LNCaP clone FGC (cell line): ENCODE results near the gene SPG11.
A peak's percentile ranks its signal among the peaks of the same experiment; 100 is the strongest.
"Not testable (repeated sequence)": the region's sequence is repeated elsewhere in the genome, so short reads cannot be mapped to it uniquely, and the experiment has no call there.

Experiments
- DNase-seq: peaks from one replicate; pipeline ENCODE4 v3.0.0-alpha.2; 2011; ENCODE audit warnings: low read depth
- H3K4me3 ChIP-seq: 2 replicates; pipeline ENCODE4 v1.5.1; 2011; ENCODE audit warnings: mild to moderate bottlenecking, low read depth, low read length, control low read depth
- TF ChIP-seq, protein P1 (sequence below): IDR thresholded peaks from 2 replicates; pipeline ENCODE4 v1.5.1; 2012; ENCODE audit warnings: mild to moderate bottlenecking; ENCODE audit not compliant: control insufficient read depth, insufficient read depth; ENCODE audit errors: extremely low read depth

The SPG11 gene

GRCh38 chr15:44710236-44711095 lies 47.0 kb upstream of the SPG11 start:
- H3K4me3 ChIP-seq, result peak overlapping the region; percentile 83
- DNase-seq, result no peak
- TF ChIP-seq, protein P1, sequence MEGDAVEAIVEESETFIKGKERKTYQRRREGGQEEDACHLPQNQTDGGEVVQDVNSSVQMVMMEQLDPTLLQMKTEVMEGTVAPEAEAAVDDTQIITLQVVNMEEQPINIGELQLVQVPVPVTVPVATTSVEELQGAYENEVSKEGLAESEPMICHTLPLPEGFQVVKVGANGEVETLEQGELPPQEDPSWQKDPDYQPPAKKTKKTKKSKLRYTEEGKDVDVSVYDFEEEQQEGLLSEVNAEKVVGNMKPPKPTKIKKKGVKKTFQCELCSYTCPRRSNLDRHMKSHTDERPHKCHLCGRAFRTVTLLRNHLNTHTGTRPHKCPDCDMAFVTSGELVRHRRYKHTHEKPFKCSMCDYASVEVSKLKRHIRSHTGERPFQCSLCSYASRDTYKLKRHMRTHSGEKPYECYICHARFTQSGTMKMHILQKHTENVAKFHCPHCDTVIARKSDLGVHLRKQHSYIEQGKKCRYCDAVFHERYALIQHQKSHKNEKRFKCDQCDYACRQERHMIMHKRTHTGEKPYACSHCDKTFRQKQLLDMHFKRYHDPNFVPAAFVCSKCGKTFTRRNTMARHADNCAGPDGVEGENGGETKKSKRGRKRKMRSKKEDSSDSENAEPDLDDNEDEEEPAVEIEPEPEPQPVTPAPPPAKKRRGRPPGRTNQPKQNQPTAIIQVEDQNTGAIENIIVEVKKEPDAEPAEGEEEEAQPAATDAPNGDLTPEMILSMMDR, result peak; percentile 50

DNA sequence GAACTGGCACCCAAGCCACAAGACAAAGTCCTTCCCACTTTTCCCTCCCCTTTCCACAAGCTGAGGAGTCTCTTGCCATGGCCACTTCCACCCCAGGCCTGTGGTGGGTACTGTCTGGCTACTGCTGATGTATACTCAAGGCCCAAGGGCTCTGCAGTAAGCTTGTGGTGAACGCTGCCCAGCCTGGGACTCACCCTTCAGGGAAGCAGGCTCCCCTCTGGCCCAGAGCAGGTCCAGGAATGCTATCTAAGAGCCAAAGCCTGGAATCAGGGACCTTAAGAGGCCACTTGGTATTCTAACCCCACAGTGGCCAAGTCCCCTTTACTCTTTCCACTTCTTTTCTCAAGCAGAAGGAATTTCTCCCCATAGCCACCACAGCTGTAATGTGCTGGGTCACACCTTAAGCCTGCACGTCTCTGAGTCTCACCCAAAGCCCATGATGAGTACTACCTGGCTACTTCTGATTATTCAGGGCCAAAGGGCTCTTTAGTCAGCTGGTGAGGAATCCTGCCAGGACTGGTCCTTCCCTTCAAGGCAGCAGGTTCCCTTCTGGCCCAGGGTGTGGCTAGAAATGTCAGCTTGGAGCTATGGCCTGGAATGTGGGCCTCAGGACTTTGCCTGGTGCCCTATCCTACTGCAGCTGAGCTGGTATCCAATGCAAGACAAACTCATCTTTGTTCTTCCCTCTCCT lies 43.6 kb upstream of the SPG11 start:
- TF ChIP-seq, protein P1, result no peak
- H3K4me3 ChIP-seq, result no peak overlapping the region
- DNase-seq, result no peak

GRCh38 chr15:44706401-44706800 lies 42.9 kb upstream of the SPG11 start:
- TF ChIP-seq, protein P1, result no peak
- no peak for DNase-seq
- H3K4me3 ChIP-seq, result no peak overlapping the region

GRCh38 chr15:44705986-44706385 lies 42.5 kb upstream of the SPG11 start:
- DNase-seq, result no peak
- TF ChIP-seq, protein P1, result no peak
- no peak overlapping the region for H3K4me3 ChIP-seq

DNA sequence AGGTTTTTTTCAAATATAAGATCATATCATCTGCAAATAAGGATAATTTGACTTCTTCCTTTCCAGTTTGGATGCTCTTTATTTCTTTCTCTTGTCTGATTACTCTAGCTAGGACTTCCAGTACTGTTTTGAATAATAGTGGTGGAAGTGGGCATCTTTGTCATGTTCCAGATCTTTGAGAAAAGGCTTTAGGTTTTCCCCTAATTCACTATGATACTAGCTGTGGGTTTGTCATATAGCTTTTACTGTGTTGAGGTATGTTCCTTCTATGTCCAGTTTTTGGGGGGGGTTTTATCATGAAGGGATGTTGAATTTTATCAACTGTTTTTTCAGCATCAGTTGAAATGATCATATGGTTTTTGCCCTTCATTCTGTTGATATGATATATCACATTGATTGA lies 37.2 kb upstream of the SPG11 start:
- not testable (repeated sequence) for H3K4me3 ChIP-seq

DNA sequence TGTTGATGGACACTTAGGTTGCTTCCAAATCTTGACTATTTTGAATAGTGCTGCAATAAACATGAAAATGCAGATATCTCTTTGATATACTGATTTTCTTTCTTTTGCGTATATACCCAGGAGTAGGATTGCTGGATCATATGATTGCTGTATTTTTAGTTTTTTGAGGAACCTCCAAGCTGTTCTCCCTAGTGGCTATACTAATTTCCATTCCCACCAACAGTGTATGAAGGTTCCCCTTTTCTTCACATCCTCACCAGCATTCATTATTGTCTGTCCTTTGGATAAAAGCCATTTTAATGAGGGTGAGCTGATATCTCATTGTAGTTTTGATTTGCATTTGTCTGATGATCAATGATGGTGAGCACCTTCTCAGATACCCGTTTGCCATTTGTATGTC lies 35.2 kb upstream of the SPG11 start:
- no peak for DNase-seq

More for the DNA sequence above, 37.2 kb upstream of the SPG11 start:
- DNase-seq, result not testable (repeated sequence)

DNA sequence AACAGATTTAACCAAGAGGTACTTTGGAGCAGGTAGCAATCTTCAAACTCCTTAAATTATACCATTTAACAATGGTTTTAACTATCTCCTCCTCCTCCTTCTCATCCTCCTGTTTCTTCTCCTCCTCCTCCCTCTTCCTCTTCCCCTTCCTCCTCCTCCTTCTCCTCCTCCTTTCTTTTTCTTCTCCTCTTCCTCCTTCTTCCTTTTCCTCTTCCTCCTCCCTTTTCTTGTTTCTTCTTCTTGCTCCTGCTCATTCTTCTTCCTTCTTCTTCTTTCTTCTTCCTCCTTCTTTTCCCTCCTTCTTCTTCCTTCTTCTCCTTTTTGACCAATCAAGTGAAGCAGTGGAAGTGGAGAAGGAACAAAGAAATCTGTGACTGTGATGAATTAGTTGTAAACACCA lies 33.6 kb upstream of the SPG11 start:
- TF ChIP-seq, protein P1, result no peak
- DNase-seq, result no peak
- H3K4me3 ChIP-seq, result no peak overlapping the region

More for the DNA sequence above, 35.2 kb upstream of the SPG11 start:
- H3K4me3 ChIP-seq, result no peak overlapping the region
- TF ChIP-seq, protein P1, result no peak
